Activated gamma-delta T cell treated with anti-CD3 and anti-CD28 coated beads, Interleukin-2, amount 50 U/mL, for 16 hours (primary cell): ENCODE data around the gene LENG1.

ENCODE experiments used
- DNase-seq: peaks from one replicate; pipeline ENCODE4 v3.0.0-alpha.2; 2020; ENCODE audit warnings: low read depth

LENG1 gene

DNA sequence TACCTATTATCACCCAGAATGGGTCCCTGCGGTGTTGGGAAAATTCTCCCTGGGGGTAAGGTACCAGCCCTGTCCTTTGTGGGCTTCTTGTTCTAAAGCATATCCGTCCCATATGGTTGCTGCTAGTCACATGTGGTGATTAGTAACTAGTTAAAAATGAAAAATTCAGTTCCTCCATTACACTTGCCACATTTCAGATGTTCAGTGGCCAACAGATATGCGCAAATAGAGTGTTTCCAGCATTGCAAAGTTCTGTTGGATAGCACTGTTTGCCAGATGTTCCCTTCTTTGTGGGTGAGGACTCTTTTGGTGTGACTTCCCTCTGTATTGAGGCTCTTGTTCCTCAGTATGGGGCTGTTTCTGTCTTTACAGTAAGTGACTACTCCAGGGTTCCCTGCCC lies 18.2 kb downstream of the LENG1 start:
- no peak for DNase-seq

DNA sequence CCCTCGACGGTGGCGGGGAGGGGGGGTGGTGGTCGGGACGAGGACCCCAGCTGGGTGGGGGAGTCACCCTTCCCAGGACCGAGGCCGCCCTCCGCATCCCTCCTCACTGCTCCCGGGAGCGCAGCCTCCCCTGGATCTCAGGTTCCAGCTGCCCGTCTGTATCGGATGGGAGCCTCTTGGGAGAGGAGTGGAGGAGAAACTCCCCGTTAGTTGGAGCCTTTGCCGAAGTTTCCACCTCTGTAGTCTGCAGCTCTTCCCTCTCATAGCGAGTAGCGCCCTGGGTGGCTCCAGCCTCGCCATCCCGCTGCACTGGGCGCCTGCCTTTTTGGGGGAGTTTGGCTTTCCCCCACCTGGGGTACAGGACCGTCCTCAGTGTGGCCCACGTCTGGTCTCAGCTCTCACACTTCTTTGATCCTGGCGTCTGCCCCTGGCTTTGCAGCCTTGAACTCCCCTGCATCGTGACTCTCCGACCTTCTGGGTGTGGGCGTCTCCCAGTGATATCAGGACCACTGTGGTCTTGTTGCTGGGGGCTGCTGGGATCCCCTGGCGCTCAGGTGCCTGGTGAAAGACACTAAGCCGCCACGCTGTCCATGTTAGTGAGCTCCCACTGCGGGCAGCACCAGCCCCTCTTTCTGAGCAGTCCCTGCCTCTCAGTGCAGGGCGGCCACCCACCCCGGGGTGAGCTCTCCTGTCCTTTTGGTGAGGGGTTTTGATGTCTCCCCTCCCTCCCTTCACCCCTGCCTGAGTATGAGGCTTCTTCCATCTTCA lies 20.8 kb downstream of the LENG1 start:
- DNase-seq, result no peak

DNA sequence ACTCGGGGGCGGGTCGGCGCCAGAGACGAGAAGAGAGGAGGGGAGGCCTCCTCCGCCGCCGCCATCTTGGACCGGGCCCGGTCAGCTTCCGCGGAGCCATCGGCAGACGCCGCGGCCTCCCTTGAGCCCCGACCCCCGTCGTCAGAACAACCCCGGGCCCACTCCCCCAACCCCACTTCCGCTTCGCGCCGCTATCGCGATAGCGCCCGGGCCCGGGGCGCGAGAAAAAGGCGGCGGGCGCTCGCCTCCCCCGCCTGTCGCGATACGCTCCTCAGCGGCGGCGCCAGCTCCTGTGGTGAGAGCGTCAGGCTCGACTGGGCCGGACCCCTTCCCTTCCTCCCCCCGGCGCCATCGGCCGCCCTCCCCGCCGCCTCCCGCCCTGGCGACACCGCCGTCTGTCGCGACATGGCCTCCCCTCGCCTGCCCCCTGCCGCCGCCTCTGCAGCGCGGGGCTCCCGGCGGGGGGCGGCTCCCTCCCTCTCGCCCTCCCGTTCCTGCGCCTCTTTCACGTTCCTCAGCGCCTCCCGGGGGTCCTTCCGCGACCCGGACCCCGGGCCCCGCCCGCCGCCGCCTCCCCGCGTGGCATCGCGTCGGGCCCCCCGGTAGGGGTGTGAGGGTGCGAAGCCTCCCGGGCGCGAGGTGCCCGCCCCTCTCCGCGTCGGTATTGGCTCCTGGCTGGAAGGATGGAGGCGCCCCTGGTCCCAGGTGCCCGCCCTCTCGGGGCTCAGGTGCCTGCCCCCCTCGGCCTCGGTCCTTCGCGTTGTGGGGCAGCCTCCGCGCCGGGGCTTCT lies 21.6 kb downstream of the LENG1 start, which contains the start of gene CNOT3:
TSS of gene CNOT3 (plus strand) at position 64 of the 790 bp plus-strand sequence. CDS start 5,217 bp downstream, outside the sequence.
- no peak for DNase-seq

DNA sequence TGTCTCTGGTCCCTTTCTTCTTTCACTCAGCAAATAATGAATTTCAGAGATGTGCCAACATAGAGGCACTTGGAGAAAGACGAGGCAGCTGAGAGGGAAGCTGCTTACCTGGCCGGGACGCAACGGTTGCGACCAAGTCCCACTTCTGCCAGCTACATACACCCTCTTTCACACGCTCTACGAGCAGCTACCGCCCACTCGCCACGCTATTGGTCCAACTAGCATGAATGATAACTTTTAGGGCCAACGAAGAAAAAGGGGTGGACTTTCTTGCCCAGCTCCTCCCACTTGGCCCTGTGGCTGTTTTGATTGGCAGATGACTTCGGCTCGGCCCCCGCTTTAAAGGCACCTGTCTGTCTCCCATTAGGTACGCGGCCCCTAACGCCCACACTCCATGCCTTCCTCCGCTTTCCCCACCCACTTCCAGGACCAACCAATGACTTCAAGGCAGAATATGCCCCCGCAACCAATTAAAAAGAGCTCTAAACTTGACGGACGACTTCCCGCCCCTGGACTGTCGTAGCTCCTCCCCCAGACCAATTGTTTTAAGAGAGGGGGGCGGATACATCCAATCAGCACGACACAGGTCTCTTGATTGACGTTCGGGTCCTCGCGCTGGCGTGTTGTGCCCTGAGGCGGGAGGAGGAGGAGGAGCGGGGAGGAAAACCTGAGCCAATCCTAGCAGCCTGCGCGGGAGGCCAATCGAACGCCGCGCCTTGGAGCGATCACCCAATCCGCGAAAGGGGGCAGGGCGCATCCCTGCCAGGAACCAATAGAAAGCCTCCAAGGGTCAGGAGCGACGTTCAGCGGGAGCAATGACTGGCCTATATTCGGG lies 22.4 kb downstream of the LENG1 start:
- DNase-seq, result peak; percentile 98

DNA sequence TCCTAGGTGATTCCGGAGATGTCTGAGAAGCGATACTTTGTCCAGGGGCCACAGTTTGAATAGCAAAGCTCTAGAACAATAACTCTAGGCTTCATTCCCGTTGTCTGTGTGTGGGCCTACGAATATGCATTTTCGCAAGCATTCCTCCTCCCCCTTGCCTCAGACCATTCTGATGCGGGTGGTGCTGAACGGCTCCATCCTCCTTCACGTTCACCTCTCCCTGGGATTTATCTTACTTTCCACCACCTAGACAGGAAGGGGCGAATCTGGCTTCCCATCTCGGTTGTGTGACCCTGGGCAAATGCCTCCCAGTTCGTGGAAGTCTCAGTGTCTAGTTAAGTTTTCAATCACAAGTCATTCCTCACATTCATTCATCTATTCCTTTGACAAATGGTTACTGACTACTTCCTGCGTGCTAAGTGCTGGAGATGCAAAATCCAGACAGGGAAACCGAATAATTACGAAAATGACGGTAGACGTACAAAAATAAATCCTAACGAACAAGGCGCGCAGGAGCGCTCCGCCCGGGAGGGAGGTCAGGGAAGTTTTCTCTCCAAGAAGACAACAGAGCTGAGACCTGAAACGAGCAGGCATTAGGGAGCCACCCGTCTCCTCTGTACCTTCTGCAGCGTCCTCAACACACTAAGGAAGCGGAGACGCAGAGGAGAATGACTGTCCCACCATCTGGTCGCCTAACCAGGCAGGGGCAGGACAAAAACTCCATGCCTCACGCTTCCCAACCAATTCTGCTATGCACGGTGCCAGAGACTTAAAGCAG lies 23.2 kb downstream of the LENG1 start:
- no peak for DNase-seq

DNA sequence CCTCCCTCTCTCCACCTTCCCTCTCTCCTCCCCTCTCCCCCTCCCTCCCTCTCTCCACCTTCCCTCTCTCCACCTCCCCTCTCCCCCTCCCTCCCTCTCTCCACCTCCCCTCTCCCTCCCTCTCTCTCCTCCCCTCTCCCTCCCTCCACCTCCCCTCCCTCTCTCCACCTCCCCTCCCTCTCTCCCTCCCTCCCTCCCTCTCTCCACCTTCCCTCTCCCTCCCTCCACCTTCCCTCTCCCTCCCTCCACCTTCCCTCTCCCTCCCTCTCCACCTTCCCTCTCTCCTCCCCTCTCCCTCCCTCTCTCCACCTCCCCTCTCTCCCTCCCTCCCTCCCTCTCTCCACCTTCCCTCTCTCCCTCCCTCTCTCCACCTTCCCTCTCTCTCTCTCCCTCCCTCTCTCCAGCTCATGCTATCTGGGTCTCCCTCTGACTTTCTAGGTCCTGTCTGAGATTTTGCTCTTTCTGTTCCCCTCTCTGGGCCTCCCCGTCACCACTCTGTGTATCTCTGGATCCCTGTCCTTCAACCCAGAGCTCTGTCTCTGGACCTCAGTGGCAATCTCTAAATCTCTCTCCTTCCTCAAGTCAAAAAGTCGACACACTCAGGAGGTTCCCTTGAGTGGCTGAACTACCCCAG lies 25.4 kb downstream of the LENG1 start:
- DNase-seq, result no peak

DNA sequence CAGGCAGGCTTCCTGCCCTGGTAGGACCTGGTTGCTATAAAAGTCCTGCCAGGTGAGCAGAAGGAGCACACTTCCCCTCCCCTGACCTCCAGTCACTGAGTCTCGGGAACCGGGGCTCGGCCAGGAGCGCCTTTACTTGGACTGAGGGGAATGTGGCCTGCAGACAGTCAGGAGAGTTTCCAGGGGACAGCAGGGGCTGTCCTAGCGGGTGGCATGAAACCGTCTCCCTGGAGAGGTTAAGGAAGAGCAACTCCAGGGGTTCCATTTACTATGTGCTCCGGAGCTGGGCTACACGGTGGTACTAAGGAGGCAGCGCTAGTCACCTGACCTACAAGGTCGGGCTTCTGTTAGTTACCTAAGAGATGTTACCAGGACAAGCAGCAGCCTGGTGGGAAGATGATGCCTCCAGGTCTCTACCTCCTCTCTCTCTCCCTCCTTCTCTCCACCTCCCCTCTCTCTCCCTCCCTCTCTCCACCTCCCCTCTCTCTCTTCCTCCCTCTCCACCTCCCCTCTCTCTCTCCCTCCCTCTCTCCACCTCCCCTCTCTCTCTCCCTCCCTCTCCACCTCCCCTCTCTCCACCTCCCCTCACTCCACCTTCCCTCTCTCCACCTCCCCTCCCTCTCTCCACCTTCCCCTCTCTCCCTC lies 26.1 kb downstream of the LENG1 start:
- DNase-seq, result no peak

DNA sequence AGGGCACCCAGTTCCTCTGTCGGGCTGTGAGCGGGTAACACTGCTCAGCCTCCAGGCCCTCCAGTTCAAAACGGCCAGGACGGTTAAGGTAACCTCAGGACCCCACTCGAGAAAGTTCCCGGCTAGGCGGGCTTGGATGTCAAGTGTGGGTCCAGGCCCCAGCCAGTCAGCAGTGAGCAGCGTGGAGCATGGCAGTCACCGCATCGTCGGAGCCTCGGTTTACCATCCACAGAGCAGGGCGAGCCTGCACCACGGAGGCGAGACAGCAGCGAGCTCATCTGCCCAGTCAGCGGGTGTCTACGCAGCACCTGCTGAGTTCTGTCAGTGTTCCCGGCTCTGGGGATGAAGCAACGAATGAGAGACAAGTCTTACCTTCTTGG lies 29.9 kb downstream of the LENG1 start:
- no peak for DNase-seq

DNA sequence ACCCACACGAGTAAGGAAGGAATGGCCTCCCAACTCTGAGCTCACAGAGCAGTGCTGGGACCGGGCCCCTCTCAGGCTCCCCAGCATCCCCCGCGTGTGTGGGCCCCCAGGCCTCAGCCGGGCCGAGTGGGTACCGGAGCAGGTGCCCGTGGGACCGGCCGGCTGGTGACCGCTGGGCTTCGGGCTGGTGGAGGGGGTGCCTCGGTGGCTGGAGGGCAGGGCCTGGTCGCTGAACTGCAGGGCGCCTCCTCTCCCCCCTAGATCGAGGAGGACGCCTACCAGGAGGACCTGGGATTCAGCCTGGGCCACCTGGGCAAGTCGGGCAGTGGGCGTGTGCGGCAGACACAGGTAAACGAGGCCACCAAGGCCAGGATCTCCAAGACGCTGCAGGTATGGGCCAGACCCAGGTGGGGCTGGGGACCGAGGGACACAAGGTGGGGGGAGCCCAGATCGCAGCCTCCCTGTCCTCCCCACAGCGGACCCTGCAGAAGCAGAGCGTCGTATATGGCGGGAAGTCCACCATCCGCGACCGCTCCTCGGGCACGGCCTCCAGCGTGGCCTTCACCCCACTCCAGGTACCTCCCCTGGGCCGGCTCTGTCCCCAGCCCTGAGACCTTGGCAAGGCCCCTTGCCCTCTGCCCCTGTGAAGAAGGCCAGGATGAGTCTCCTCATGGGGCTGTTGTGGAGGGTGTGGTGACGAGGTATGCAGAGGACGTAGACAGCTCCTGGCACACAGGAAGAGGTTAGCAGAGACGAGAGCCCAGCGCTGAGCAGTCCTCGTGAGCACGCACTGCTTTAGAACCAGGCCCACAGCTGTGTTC lies 30.5 kb downstream of the LENG1 start:
- DNase-seq, result no peak

DNA sequence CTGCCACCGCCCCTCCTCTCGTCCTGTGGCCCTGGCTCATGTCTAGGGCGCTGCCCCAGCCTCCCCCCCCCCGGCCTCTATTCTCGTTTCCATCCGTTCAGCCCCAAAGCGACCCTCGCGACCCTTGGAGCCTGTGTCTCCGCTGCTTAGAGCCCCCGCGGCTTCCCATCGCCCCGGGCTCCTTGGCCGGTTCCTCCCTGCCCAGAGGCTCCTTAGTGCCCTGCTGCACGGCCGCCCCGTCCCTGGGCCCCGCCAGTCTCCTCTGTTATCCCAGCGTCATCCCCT lies 31.1 kb downstream of the LENG1 start:
- no peak for DNase-seq

DNA sequence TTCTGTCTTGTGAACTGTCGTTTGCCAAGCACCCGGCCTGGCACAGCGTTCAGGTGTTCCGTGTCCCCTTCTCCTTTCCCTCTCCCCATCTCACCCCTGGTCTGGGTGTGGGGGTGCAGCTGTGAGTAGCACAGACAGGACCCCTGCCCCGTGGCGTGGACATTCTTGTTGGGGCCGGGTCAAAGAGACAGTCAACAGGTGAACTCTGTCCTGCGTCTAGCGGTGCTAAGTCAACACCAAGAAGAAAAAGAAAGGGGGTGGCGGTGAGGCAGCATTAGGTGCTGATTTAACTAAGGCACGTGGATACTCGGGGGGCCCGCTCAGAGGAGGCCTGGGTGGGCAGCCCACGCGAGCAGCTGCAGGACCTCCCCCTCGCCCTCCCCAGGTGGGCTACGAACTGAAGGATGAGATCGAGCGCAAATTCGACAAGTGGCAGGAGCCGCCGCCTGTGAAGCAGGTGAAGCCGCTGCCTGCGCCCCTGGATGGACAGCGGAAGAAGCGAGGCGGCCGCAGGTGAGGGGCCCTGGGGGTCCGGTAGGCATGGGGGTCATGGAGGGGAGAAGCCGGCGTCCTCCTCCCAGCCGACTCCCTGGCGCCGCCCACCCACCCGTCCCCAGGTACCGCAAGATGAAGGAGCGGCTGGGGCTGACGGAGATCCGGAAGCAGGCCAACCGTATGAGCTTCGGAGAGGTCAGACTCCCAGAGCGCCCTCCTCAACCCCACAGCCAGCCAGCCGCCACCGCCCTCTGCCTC lies 31.7 kb downstream of the LENG1 start:
- no peak for DNase-seq

DNA sequence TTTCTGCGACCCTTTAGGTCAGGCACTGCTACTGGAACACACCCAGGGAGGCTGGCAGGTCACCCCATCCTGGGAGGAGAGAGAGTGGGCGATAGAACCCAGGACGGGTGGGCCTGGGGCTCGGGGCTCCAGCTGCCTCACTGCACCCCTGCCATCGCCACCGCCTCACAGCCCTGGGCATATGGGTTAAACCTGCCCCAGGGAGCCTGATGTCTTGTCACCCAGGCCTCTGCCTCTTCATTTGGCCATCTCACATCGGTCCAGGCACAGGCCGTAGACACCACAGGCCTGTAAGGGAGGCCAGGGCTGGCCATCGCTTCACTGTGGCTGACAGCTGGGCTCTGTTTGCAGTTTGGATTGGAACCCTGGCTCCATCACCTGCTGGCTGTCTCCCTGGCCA lies 33.8 kb downstream of the LENG1 start:
- no peak for DNase-seq

DNA sequence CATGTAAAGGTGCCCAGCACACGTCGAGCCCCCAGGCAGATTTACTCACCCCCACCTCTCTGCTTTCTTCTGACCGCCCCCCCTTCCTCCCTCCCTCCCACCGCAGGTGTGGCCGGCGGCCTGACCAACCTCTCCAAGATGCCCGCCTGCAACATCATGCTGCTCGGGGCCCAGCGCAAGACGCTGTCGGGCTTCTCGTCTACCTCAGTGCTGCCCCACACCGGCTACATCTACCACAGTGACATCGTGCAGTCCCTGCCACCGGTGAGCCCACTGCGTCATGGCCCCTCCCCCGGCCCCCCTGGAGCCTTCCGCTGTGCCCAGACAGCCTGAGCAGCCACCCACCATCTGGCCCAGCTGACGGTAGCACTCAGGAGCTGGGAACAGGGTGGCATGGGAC lies 35.1 kb downstream of the LENG1 start:
- no peak for DNase-seq

DNA sequence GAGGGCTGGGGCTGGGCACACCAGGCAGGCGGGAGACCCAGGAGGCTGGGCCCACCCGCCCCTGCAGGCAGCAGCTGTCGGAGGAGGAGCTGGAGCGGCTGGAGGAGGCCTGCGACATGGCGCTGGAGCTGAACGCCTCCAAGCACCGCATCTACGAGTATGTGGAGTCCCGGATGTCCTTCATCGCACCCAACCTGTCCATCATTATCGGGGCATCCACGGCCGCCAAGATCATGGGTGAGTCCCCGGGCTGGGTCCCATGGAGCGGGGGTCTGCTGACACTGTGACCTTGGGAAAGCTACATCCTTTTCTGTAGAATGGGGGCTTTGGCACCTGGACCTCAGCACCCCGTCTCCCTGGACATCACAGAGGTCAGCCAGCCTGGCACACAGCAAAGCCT lies 35.8 kb downstream of the LENG1 start:
- DNase-seq, result no peak

DNA sequence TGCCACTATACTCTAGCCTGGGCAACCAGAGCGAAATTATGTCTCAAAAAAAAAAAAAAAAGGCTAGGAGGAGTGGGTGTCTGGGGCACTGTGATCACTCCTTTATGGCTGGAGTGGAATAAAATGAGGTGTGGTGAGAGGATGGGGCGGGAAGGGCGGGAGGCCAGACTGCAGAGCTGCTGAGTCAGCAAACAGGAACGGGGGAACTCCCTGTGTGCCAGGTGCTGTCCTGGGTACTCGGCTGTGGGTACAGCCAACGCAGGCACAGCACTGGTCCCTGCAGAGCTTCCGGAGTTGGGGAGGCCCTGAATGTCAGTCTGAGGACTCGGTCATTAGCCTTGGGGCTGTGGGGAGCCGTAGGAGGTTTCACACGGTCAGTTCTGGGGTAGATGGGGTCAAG lies 38.3 kb downstream of the LENG1 start:
- no peak for DNase-seq

DNA sequence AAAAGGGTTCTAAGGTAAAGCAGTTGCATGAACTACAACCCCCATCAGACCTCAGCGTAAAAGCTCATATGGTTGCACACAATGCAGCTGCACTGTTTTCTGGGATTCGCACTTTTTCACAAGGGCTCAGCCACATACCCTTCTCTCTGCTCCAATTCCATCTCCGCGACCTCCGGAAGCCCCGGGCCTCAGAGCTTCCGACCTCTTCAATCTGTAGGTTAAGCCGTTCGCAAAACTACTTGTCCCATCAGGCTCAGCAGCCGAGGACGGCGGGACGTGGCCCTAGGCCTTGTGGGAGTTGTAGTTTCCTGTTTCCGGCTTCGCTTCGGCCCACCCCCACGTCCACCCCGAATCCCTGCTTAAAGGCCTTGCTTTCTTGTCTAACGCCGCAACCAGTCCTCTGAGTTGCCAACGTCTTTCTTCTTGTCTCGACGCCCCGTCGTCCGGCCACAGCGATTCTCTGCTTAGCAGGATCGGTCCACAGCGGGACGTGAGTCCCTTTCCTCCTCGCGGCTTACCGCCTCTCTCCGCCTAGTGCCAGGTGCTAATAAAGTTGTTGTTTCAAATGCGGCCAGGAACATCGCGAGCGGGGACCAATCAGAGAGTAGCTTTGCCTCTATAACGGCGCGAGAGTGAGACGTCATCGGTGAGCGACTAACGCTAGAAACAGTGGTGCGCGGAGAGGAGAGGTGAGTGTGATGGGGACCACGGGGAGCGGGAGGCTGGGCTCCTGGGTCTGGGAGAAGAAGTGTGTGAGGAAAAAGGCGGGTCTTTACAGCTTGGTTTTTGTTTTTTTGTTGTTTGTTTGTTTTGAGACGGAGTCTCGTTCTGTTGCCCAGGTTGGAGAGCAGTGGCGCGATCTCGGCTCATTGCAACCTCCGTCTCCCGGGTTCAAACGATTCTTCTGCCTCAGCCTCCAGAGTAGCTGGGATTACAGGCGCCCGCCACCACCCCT lies 44.1 kb downstream of the LENG1 start, which contains the start of the genes PRPF31 and TFPT:
TSS of gene PRPF31 (plus strand) at position 646 of the 955 bp plus-strand sequence. CDS start 2,525 bp downstream, outside the sequence.
TSS of gene TFPT (minus strand) at position 549 of the 955 bp plus-strand sequence. CDS start at position 161, 388 bp downstream.
- peak; percentile 94 for DNase-seq

DNA sequence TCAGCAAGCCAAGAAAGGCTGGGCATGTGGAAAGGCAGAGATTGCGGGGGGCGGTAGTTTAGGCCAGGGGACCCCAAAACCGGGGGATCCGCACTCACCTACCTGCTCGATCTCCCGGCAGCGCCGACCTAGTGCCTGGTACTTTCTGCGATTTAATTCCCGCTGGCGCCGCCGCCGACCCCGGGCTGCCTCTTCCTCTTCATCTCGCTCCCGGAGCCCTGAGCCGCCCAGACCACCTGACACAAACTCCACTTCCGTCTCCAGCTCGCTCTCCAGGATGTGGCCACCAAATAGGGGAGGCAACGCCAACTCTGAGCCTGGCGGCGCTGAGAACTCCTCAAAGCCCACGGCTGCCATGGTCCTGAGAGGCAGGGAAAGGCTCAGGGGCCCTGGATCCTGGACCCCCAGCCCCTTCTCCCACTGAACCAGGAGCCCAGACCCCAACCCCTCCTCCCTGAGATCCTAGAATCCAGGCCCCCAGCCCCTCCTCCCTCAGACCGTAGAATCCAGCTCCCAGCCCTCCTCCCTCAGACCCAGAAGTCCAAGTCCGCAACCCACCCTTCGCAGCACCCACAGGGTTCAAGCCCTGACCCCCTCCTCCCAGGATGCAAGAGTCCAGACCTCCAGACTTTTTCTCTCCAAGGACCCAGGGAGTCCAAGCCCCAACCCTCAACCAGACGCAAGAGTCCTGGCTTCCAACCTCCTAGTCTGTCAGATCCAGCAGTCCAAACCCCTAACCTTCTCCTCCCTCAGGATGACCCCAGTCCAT lies 45.0 kb downstream of the LENG1 start:
- no peak for DNase-seq
